A549 (cell line): ENCODE data around the gene FILIP1L. TPM values are rescaled to one million over a fixed set of nuclear protein-coding genes. Genes with fewer than 3 reads are reported as not detected.

Source experiments
- ATAC-seq, 2 experiments: fragments of 200-7000 bp in 1 of 2; fragments of >200 bp in 1 of 2; cut with Nextera tagmentation in 1 of 2; cut with Tn5 transposase in 1 of 2; 3 replicates each; pipeline versions ENCODE4 v1.8.0 to v1.9.1; 2018 to 2020; ENCODE audit warnings: mild to moderate bottlenecking in 1 of 2, moderate library complexity in 1 of 2
- CTCF ChIA-PET: fragments of 300-600 bp; sonication (Branson Sonifier 250); formaldehyde crosslinking; extraction: SDS; loops from one replicate; lab custom pipeline; 2021; ENCODE audit warnings: antibody characterized with exemption, inconsistent platforms; lab: Yijun Ruan, JAX
- POLR2A ChIA-PET: fragments of 350-600 bp; formaldehyde crosslinking; extraction: SDS; loops from one replicate; lab custom pipeline; 2021; ENCODE audit warnings: antibody characterized with exemption, inconsistent platforms; lab: Yijun Ruan, JAX
- DNase-seq, 2 experiments: peaks; one replicate each; pipeline versions ENCODE4 v3.0.0 to v3.0.0-alpha.2; 2011 to 2016; ENCODE audit warnings: low read depth in 1 of 2, low spot score in 1 of 2
- FAIRE-seq: peaks from 2 replicates; lab custom pipeline; 2011; peaks lifted over from hg19 to GRCh38; lab: Jason Lieb, UNC
- H3K27ac ChIP-seq, 2 experiments: fragments of >200 bp; sonication (Bioruptor Twin); formaldehyde crosslinking; 3 replicates each; pipeline ENCODE4 v1.5.1; 2016 to 2017
- H3K4me1 ChIP-seq: fragments of >200 bp; sonication (Bioruptor Twin); formaldehyde crosslinking; 3 replicates; pipeline ENCODE4 v1.6.1; 2016
- H3K4me2 ChIP-seq: fragments of >200 bp; sonication (Bioruptor Twin); formaldehyde crosslinking; 3 replicates; pipeline ENCODE4 v1.6.1; 2016
- H3K4me3 ChIP-seq: fragments of >200 bp; sonication (Bioruptor Twin); formaldehyde crosslinking; 3 replicates; pipeline ENCODE4 v1.5.1; 2016
- H3K9me3 ChIP-seq: fragments of >200 bp; sonication (Bioruptor Twin); formaldehyde crosslinking; 3 replicates; pipeline ENCODE4 v1.6.1; 2016
- BCL3 ChIP-seq: fragments of >200 bp; sonication (Bioruptor Twin); formaldehyde crosslinking; IDR thresholded peaks from 3 replicates; pipeline ENCODE4 v1.6.1; 2016
- CEBPB ChIP-seq, 2 experiments: fragments of >200 bp in 1 of 2; sonication (Bioruptor Twin) in 1 of 2; formaldehyde crosslinking in 1 of 2; IDR thresholded peaks; 2 replicates each; pipeline ENCODE4 v1.6.1; 2012 to 2016
- CHD2 ChIP-seq: fragments of 150-350 bp; IDR thresholded peaks from 2 replicates; pipeline ENCODE4 v1.6.1; 2014; ENCODE audit warnings: low read length; ENCODE audit not compliant: partially characterized antibody
- CHD4 ChIP-seq: fragments of 200-600 bp; sonication (generic); IDR thresholded peaks from 2 replicates; pipeline ENCODE4 v1.6.1; 2016; ENCODE audit warnings: antibody characterized with exemption, mild to moderate bottlenecking, borderline replicate concordance
- E2F6 ChIP-seq: IDR thresholded peaks from 2 replicates; pipeline ENCODE4 v1.6.1; 2012; ENCODE audit warnings: low read depth, borderline replicate concordance
- EHF ChIP-seq: fragments of 250-450 bp; sonication (Bioruptor Pico); IDR thresholded peaks from 2 replicates; pipeline ENCODE4 v1.5.0; 2020; ENCODE audit warnings: mild to moderate bottlenecking
- EHMT2 ChIP-seq: fragments of 200-600 bp; sonication (generic); IDR thresholded peaks from 2 replicates; pipeline ENCODE4 v1.6.1; 2016; ENCODE audit warnings: antibody characterized with exemption, low read depth, mild to moderate bottlenecking, moderate library complexity
- ESRRA ChIP-seq: fragments of 150-350 bp; IDR thresholded peaks from 2 replicates; pipeline ENCODE4 v1.6.1; 2014; ENCODE audit warnings: mild to moderate bottlenecking, low read length, borderline replicate concordance
- HES2 ChIP-seq: fragments of >200 bp; sonication (Bioruptor Twin); formaldehyde crosslinking; IDR thresholded peaks from 2 replicates; pipeline ENCODE4 v1.6.1; 2016
- HEYL ChIP-seq: fragments of 250-450 bp; sonication (Bioruptor Pico); IDR thresholded peaks from 2 replicates; pipeline ENCODE4 v1.8.0; 2021; ENCODE audit warnings: mild to moderate bottlenecking, moderate library complexity
- HOXB5 ChIP-seq: fragments of 250-450 bp; sonication (Bioruptor Pico); IDR thresholded peaks from 2 replicates; pipeline ENCODE4 v1.5.0; 2020; ENCODE audit warnings: mild to moderate bottlenecking, moderate library complexity
- JUNB ChIP-seq: fragments of >200 bp; sonication (Bioruptor Twin); formaldehyde crosslinking; IDR thresholded peaks from 2 replicates; pipeline ENCODE4 v1.6.1; 2016
- KDM1A ChIP-seq: fragments of 200-600 bp; sonication (generic); IDR thresholded peaks from 2 replicates; pipeline ENCODE4 v1.6.1; 2016; ENCODE audit warnings: low read depth, mild to moderate bottlenecking
- KDM5A ChIP-seq: fragments of 200-600 bp; sonication (generic); IDR thresholded peaks from 2 replicates; pipeline ENCODE4 v1.6.1; 2016; ENCODE audit warnings: antibody characterized with exemption, mild to moderate bottlenecking
- MAFK ChIP-seq: fragments of 450-650 bp; IDR thresholded peaks from 2 replicates; pipeline ENCODE4 v1.6.1; 2014; ENCODE audit not compliant: partially characterized antibody
- MAZ ChIP-seq: fragments of 150-350 bp; IDR thresholded peaks from 2 replicates; pipeline ENCODE4 v1.6.1; 2014; ENCODE audit warnings: antibody characterized with exemption, low read depth, low read length, borderline replicate concordance
- MYC ChIP-seq: IDR thresholded peaks from 2 replicates; pipeline ENCODE4 v1.6.1; 2012; ENCODE audit warnings: mild to moderate bottlenecking, inconsistent platforms, low read length, improper control_type of control experiment, borderline replicate concordance
- NFE2L2 ChIP-seq: fragments of 150-350 bp; conservative IDR thresholded peaks from 2 replicates; pipeline ENCODE4 v1.6.1; 2014; ENCODE audit warnings: low read length
- NR3C1 ChIP-seq: fragments of >200 bp; sonication (Bioruptor Twin); formaldehyde crosslinking; IDR thresholded peaks from 3 replicates; pipeline ENCODE4 v1.6.1; 2017
- RAD21 ChIP-seq, 2 experiments: fragments of >200 bp in 1 of 2; sonication (Bioruptor Twin) in 1 of 2; formaldehyde crosslinking in 1 of 2; IDR thresholded peaks in 1 of 2; conservative IDR thresholded peaks in 1 of 2; 2 replicates in 1 of 2; 3 replicates in 1 of 2; pipeline ENCODE4 v1.6.1; 2012 to 2018; ENCODE audit warnings: inconsistent platforms in 1 of 2
- REST ChIP-seq: fragments of 200-600 bp; sonication (generic); IDR thresholded peaks from 2 replicates; pipeline ENCODE4 v1.6.1; 2016; ENCODE audit warnings: antibody characterized with exemption, mild to moderate bottlenecking, moderate library complexity
- RNF2 ChIP-seq: fragments of 200-600 bp; sonication (generic); IDR thresholded peaks from 2 replicates; pipeline ENCODE4 v1.6.1; 2016; ENCODE audit warnings: low read depth, mild to moderate bottlenecking, antibody characterized with exemption, moderate library complexity, borderline replicate concordance
- TFCP2L1 ChIP-seq: fragments of 250-450 bp; sonication (Bioruptor Pico); IDR thresholded peaks from 2 replicates; pipeline ENCODE4 v1.5.0; 2021; ENCODE audit warnings: mild to moderate bottlenecking
- ZC3H11A ChIP-seq: fragments of 450-650 bp; IDR thresholded peaks from 2 replicates; pipeline ENCODE4 v1.6.1; 2014; ENCODE audit warnings: antibody characterized with exemption, mild to moderate bottlenecking
- ZNF302 ChIP-seq: fragments of 250-450 bp; sonication (Bioruptor Pico); IDR thresholded peaks from 2 replicates; pipeline ENCODE4 v1.9.0; 2021; ENCODE audit warnings: inconsistent platforms, mild to moderate bottlenecking, moderate library complexity
- ZSCAN20 ChIP-seq: fragments of 250-450 bp; sonication (Bioruptor Pico); IDR thresholded peaks from 2 replicates; pipeline ENCODE4 v1.8.0; 2022; ENCODE audit warnings: mild to moderate bottlenecking, moderate library complexity
- WGBS: methylation state at CpG from one replicate; pipeline ENCODE4 v1.1.6; 2017; ENCODE audit errors: missing lambda C conversion rate; 5-methylcytosine and 5-hydroxymethylcytosine counted together
- polyA plus RNA-seq, 4 experiments: library from polyadenylated mRNA; depleted of rRNA in 3 of 4; stranded (reverse); fragments of >200 nt; fragmentation: RNase III in 1 of 4; extraction: RNeasy Plus Mini Kit Qiagen cat#74134 plus additional on column Dnase treatment in 1 of 4; gene quantifications; 2 replicates in 3 of 4; 3 replicates in 1 of 4; pipeline ENCODE4 v1.2.3, GENCODE V29; 2011 to 2017

Gene FILIP1L
- polyA plus RNA-seq, 2 of the 4 experiments (the other 2 are of a cell fraction) = 0.19 to 0.45 TPM

GRCh38 chr3:100157685-100158084, 43.4 kb upstream of the FILIP1L start:
- no peak overlapping the region for H3K27ac ChIP-seq
- no peak overlapping the region for H3K4me2 ChIP-seq
- peaks cover 4% of the 10 kb centered on the region; the same call in 1 of the 3 replicates for H3K4me1 ChIP-seq
- POLR2A ChIA-PET = no interaction called here
- peaks cover 20% of the 10 kb centered on the region; the same call in 2 of the 3 replicates for H3K9me3 ChIP-seq
- TF ChIP-seq MYC (no peak), REST (no peak), ZC3H11A (no peak), CEBPB (IDR thresholded peaks at IDR 0.05) (no peak), E2F6 (no peak), KDM5A (no peak), TFCP2L1 (CRISPR knock-in tag) (no peak), RAD21 (conservative IDR thresholded peaks at IDR 0.05 in 1 of 2, IDR thresholded peaks at IDR 0.05 in 1 of 2) (no peak), ZSCAN20 (CRISPR knock-in tag) (no peak), NR3C1 (no peak), CHD4 (no peak), EHF (CRISPR knock-in tag) (no peak), JUNB (no peak), ZNF302 (CRISPR knock-in tag) (no peak)
- H3K4me3 ChIP-seq = no peak overlapping the region
- DNase-seq = no peak
- 86% methylated on average over 2 of the region's 2 CpGs for WGBS
- FAIRE-seq = no peak
- ATAC-seq = no peak
- CTCF ChIA-PET = no interaction called here

- H3K27ac ChIP-seq = no peak overlapping the region
- H3K4me2 ChIP-seq = no peak overlapping the region
- peaks cover 4% of the 10 kb centered on the region; the same call in 1 of the 3 replicates for H3K4me1 ChIP-seq
- ChIA-PET CTCF (interaction anchor here (1.1 to 1.2 kb wide), 2 partner anchors 98 to 218 kb away, joined by 3 read pairs; no protein-coding TSS in a partner anchor), POLR2A (no interaction called here)
- DNase-seq (no peak), ATAC-seq (no peak), FAIRE-seq (no peak)
- TF ChIP-seq NFE2L2 (no peak), BCL3 (no peak), HEYL (CRISPR knock-in tag) (no peak), CEBPB (IDR thresholded peaks at IDR 0.05) (no peak), NR3C1 (no peak), E2F6 (no peak), MAZ (no peak), MAFK (no peak), HOXB5 (CRISPR knock-in tag) (no peak), EHMT2 (no peak), ZSCAN20 (CRISPR knock-in tag) (no peak), MYC (no peak), CHD4 (no peak), ESRRA (no peak), KDM1A (no peak), RNF2 (no peak), HES2 (no peak), CHD2 (no peak)
- H3K4me3 ChIP-seq = no peak overlapping the region
- peaks cover 20% of the 10 kb centered on the region; the same call in 2 of the 3 replicates for H3K9me3 ChIP-seq
Measured at GRCh38 chr3:100155590-100155989, 41.3 kb upstream of the FILIP1L start.
